ENCODE results near the gene MDN1. TPM values are rescaled to one million over a fixed set of nuclear protein-coding genes. Genes with fewer than 3 reads are reported as not detected.

The MDN1 gene
- total and polyA plus RNA-seq, 2 of the 4 experiments (the other 2 are of a cell fraction) = 7.7 to 26.7 TPM

DNA sequence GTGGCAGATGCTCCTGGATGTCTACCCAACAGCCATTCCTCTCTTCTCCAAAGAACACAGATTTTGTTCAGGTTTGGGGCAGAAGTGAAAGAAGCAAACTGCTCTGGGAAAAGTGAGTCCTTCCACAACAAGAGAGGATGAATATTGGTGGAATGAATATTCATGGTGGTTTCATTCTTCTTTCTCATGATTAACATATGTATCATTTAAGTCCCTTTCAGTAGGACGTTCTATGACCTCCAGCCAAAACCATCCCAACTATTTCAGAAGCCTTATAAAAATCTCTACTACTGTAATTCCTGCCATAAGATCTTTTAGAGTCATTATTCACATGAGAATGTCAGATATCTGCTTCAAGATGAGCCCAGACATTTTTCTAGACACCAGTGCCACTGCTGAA lies 44.4 kb downstream of the MDN1 start:
- no peak overlapping the region for H4K8ac ChIP-seq (ENCODE audit: low read depth in 2 of 2, low read length in 2 of 2)
- H3K27ac ChIP-seq (ENCODE audit: insufficient read depth, low read length) = no peak overlapping the region
- H3K9me3 ChIP-seq (ENCODE audit: control insufficient read depth, insufficient read depth, low read length) = no peaks in the 10 kb centered on the region
- H3K9ac ChIP-seq (ENCODE audit: low read depth, low read length) = no peak overlapping the region
- no peak overlapping the region for H2AFZ ChIP-seq (replicated peaks; ENCODE audit: low read length, poor library complexity)
- no peaks in the 10 kb centered on the region for H3K9me1 ChIP-seq (ENCODE audit: insufficient read depth, low read length)
- 0 out of 4 replicates have a peak, but pooled peaks cover 0 to 2% of the 10 kb centered on the region in 2 experiments for H3K79me1 ChIP-seq (ENCODE audit: low read depth in 1 of 2, low read length in 2 of 2)
- ChIA-PET POLR2A (ENCODE audit: unreplicated experiment) (no interaction called here), CTCF (no interaction called here)
- no peak overlapping the region for H2AK5ac ChIP-seq (ENCODE audit: low read depth, low read length)
- H3K36me3 ChIP-seq (ENCODE audit: control insufficient read depth, insufficient read depth, low read length) = peaks cover 19% of the 10 kb centered on the region
- TF ChIP-seq MAFK (IDR thresholded peaks at IDR 0.05; ENCODE audit: low read depth, low read length) (no peak), MXI1 (IDR thresholded peaks at IDR 0.05; ENCODE audit: borderline replicate concordance, low read depth, low read length) (no peak), BHLHE40 (IDR thresholded peaks at IDR 0.05; ENCODE audit: low read depth, low read length) (no peak), CHD1 (IDR thresholded peaks at IDR 0.05; ENCODE audit: low read depth, low read length) (no peak), FOS (IDR thresholded peaks at IDR 0.05; ENCODE audit: low read depth, low read length) (no peak), MAZ (IDR thresholded peaks at IDR 0.05; ENCODE audit: borderline replicate concordance, low read depth, low read length) (no peak), CEBPB (IDR thresholded peaks at IDR 0.05; ENCODE audit: low read depth, low read length) (no peak), POLR2A (IDR thresholded peaks at IDR 0.05; ENCODE audit: low read depth, low read length) (no peak), NFE2L2 (IDR thresholded peaks at IDR 0.05; ENCODE audit: low read depth, low read length) (no peak), RCOR1 (IDR thresholded peaks at IDR 0.05; ENCODE audit: insufficient replicate concordance, low read length) (no peak), SMC3 (IDR thresholded peaks at IDR 0.05; ENCODE audit: low read depth, low read length) (no peak), RAD21 (IDR thresholded peaks at IDR 0.05; ENCODE audit: low read length) (no peak), RFX5 (IDR thresholded peaks at IDR 0.05; ENCODE audit: low read depth, low read length) (no peak)
- TF ChIP-seq, protein P1, sequence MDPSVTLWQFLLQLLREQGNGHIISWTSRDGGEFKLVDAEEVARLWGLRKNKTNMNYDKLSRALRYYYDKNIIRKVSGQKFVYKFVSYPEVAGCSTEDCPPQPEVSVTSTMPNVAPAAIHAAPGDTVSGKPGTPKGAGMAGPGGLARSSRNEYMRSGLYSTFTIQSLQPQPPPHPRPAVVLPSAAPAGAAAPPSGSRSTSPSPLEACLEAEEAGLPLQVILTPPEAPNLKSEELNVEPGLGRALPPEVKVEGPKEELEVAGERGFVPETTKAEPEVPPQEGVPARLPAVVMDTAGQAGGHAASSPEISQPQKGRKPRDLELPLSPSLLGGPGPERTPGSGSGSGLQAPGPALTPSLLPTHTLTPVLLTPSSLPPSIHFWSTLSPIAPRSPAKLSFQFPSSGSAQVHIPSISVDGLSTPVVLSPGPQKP (IDR thresholded peaks at IDR 0.05; ENCODE audit: borderline replicate concordance, low read depth, low read length) = no peak
- TF ChIP-seq, protein P2, sequence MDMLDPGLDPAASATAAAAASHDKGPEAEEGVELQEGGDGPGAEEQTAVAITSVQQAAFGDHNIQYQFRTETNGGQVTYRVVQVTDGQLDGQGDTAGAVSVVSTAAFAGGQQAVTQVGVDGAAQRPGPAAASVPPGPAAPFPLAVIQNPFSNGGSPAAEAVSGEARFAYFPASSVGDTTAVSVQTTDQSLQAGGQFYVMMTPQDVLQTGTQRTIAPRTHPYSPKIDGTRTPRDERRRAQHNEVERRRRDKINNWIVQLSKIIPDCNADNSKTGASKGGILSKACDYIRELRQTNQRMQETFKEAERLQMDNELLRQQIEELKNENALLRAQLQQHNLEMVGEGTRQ (IDR thresholded peaks at IDR 0.05; ENCODE audit: low read depth, low read length) = no peak
- TF ChIP-seq, protein P3, sequence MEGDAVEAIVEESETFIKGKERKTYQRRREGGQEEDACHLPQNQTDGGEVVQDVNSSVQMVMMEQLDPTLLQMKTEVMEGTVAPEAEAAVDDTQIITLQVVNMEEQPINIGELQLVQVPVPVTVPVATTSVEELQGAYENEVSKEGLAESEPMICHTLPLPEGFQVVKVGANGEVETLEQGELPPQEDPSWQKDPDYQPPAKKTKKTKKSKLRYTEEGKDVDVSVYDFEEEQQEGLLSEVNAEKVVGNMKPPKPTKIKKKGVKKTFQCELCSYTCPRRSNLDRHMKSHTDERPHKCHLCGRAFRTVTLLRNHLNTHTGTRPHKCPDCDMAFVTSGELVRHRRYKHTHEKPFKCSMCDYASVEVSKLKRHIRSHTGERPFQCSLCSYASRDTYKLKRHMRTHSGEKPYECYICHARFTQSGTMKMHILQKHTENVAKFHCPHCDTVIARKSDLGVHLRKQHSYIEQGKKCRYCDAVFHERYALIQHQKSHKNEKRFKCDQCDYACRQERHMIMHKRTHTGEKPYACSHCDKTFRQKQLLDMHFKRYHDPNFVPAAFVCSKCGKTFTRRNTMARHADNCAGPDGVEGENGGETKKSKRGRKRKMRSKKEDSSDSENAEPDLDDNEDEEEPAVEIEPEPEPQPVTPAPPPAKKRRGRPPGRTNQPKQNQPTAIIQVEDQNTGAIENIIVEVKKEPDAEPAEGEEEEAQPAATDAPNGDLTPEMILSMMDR (conservative IDR thresholded peaks at IDR 0.05; ENCODE audit: low read depth, low read length) = no peak
- H3K23ac ChIP-seq (ENCODE audit: low read depth, low read length) = no peak overlapping the region
- WGBS, 2 experiments (ENCODE audit: extremely low coverage in 2 of 2, insufficient read length in 1 of 2) = no CpG with 5 or more reads among the region's 1 CpG
- no peak overlapping the region for H3K18ac ChIP-seq (ENCODE audit: low read depth, low read length)
- no peak for ATAC-seq (ENCODE audit: low read depth)
- dilution Hi-C loops (cut with HindIII; ENCODE audit: low sequenced_read_pairs, unreplicated experiment) (no loop called here), intact Hi-C loops (cut with micrococcal nuclease) (no loop called here), in situ Hi-C loops (cut with MboI; ENCODE audit: low sequenced_read_pairs) (no loop called here)
- no peak overlapping the region for H2AK9ac ChIP-seq (replicated peaks; ENCODE audit: low read depth, low read length, poor library complexity)
- no peak overlapping the region for H3K14ac ChIP-seq (replicated peaks; ENCODE audit: low read depth, low read length)
- no TSS peak for BruUV-seq (replicated peaks)
- no peak overlapping the region for H2BK20ac ChIP-seq (ENCODE audit: low read depth, low read length)
- H3K4me3 ChIP-seq (ENCODE audit: insufficient read depth, low read depth, low read length) = no peak overlapping the region
- no peak overlapping the region for H3K56ac ChIP-seq (ENCODE audit: extremely low read depth, insufficient read depth, low read length)
- DNase-seq = no peak
- H4K5ac ChIP-seq (ENCODE audit: low read depth, low read length) = no peak overlapping the region
- H3K27me3 ChIP-seq (ENCODE audit: control insufficient read depth, insufficient read depth, low read length) = no peaks in the 10 kb centered on the region
- no peaks in the 10 kb centered on the region for H3K4me1 ChIP-seq (ENCODE audit: control insufficient read depth, insufficient read depth, low read length)
- H4K20me1 ChIP-seq (ENCODE audit: insufficient read depth, low read length) = no peaks in the 10 kb centered on the region
- H3K4ac ChIP-seq (ENCODE audit: low read depth, low read length) = no peak overlapping the region
- H2BK15ac ChIP-seq (ENCODE audit: low read depth, low read length) = no peak overlapping the region
- no peak overlapping the region for H2BK120ac ChIP-seq (ENCODE audit: low read depth, low read length)
- H4K91ac ChIP-seq (ENCODE audit: insufficient read depth, low read depth, low read length) = no peak overlapping the region
- H2BK5ac ChIP-seq (ENCODE audit: low read depth, low read length, poor library complexity, severe bottlenecking) = no peak overlapping the region
- H3K4me2 ChIP-seq (ENCODE audit: low read depth, low read length) = no peak overlapping the region
